Fibroblast of mammary gland (primary cell): ENCODE measurements around the gene S100A5.

Experiments used
- DNase-seq: peaks from one replicate; pipeline ENCODE4 v3.0.0-alpha.2; 2010; ENCODE audit warnings: low read depth
- H3K4me3 ChIP-seq: 2 replicates; pipeline ENCODE4 v1.5.1; 2011; ENCODE audit warnings: low read depth, mild to moderate bottlenecking, low read length, moderate library complexity; ENCODE audit not compliant: control insufficient read depth
- TF ChIP-seq, protein P1 (sequence below): conservative IDR thresholded peaks from 2 replicates; pipeline ENCODE4 v1.5.1; 2011; ENCODE audit warnings: low read depth, low read length, inconsistent platforms; ENCODE audit not compliant: control insufficient read depth, insufficient read depth

Gene S100A5

DNA sequence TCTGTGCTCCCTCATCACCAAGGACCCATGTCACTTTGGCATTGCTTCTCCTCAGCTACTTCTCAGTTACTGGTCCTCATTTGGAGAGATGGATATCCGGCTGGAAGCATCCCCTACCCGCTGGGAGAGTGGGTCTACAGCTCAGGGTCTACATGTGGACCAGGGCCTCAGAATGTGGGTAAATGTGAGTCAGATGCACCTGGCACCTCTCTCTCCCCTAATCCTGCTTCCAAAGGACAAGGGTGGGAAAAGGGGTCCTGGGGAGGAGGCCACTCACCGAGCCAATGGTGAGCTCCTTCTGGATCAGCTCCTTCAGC, 5.9 kb downstream of the S100A5 start:
- peak overlapping the region; percentile 100 for H3K4me3 ChIP-seq
- no peak for DNase-seq
- TF ChIP-seq, protein P1, sequence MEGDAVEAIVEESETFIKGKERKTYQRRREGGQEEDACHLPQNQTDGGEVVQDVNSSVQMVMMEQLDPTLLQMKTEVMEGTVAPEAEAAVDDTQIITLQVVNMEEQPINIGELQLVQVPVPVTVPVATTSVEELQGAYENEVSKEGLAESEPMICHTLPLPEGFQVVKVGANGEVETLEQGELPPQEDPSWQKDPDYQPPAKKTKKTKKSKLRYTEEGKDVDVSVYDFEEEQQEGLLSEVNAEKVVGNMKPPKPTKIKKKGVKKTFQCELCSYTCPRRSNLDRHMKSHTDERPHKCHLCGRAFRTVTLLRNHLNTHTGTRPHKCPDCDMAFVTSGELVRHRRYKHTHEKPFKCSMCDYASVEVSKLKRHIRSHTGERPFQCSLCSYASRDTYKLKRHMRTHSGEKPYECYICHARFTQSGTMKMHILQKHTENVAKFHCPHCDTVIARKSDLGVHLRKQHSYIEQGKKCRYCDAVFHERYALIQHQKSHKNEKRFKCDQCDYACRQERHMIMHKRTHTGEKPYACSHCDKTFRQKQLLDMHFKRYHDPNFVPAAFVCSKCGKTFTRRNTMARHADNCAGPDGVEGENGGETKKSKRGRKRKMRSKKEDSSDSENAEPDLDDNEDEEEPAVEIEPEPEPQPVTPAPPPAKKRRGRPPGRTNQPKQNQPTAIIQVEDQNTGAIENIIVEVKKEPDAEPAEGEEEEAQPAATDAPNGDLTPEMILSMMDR: no peak

GRCh38 chr1:153534226-153534924, 6.4 kb downstream of the S100A5 start:
- H3K4me3 ChIP-seq: peak overlapping the region; percentile 100
- TF ChIP-seq, protein P1: no peak
- DNase-seq: peak; percentile 74

DNA sequence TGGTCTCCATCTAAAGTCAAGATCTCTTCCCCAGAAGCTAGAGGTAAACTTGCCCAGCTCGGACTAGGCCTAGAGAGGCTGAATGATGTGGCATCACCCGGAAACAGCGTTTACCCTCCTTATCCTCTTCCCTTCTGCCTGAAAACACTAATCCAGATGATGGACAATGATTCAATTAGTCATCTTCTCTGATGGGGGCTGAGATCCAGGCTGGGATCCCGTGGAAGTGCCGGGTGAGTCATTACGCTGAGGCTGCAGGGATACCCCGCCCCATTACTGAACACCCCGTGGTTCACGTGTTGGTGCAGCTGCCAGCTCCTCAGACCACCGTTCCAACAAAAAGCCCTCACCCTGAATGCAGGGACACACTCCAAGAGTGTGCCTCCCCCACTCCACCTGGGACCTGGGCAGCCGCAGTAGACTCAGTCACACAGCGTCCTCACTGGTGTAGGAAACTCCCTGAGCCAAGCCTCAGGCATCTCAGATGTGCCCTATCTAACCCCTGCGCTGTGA, 7.0 kb downstream of the S100A5 start:
- DNase-seq: peak; percentile 96
- H3K4me3 ChIP-seq: peak overlapping the region; percentile 100
- TF ChIP-seq, protein P1: no peak

- H3K4me3 ChIP-seq: peak overlapping the region; percentile 100
- TF ChIP-seq, protein P1: peak; percentile 73
- peak; percentile 90 for DNase-seq
Measured at GRCh38 chr1:153532769-153533599, 7.8 kb downstream of the S100A5 start.

DNA sequence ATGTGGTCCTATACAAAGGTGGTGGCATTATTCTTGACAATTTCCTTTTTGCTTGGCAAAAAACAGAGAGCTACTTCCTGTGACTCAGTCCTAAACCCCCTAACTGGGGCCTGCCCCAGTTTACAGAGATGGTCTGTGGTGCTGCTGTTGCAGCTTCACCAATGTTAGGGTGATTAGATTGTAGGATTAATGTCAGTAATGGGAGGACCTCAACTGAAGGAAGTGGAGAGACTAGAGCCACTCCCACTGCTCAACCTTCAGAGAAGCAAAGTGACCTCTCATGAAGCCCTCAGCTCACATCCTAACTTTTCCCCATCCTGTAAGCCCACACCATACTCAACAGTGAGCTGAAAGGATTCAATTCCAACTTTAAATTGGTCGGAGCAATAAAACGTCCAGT, 8.6 kb downstream of the S100A5 start:
- DNase-seq: no peak
- no peak overlapping the region for H3K4me3 ChIP-seq
- TF ChIP-seq, protein P1: no peak

- TF ChIP-seq, protein P1: no peak
- no peak overlapping the region for H3K4me3 ChIP-seq
- no peak for DNase-seq
Measured at GRCh38 chr1:153531638-153532037, 9.1 kb downstream of the S100A5 start.
